Right cardiac atrium (tissue), 5 donors: ENCODE data around the gene CEP350. TPM values are rescaled to one million over a fixed set of nuclear protein-coding genes. Genes with fewer than 3 reads are reported as not detected.

Source experiments
- ATAC-seq, 2 donors: fragments of 200-7000 bp; cut with Tn5 transposase; one replicate each; pipeline versions ENCODE4 v1.8.0 to v1.9.1; 2020; ENCODE audit warnings: moderate library complexity in 2 of 2, mild to moderate bottlenecking in 1 of 2
- DNase-seq, 3 donors: peaks; one replicate each; pipeline ENCODE4 v3.0.0-alpha.2; 2020
- H3K27ac ChIP-seq: one replicate; pipeline ENCODE4 v1.5.1; 2013; ENCODE audit warnings: mild to moderate bottlenecking, low read length, control low read depth, moderate library complexity
- H3K27me3 ChIP-seq: one replicate; pipeline ENCODE4 v1.6.1; 2013; ENCODE audit not compliant: control insufficient read depth, insufficient read depth
- H3K4me1 ChIP-seq: one replicate; pipeline ENCODE4 v1.6.1; 2013; ENCODE audit warnings: low read length; ENCODE audit not compliant: control insufficient read depth, insufficient read depth
- H3K4me3 ChIP-seq: one replicate; pipeline ENCODE4 v1.5.1; 2013; ENCODE audit warnings: low read length, control low read depth
- H3K9me3 ChIP-seq: one replicate; pipeline ENCODE4 v1.6.1; 2013; ENCODE audit warnings: low read length; ENCODE audit not compliant: control insufficient read depth
- WGBS: extraction: QIAGEN DNeasy Blood & Tissue Kit; methylation state at CpG from one replicate; pipeline ENCODE4 v1.1.7; 2013; 5-methylcytosine and 5-hydroxymethylcytosine counted together
- intact Hi-C, 4 donors: fragments of 100-400 bp; cut with DNase I; formaldehyde crosslinking; loops; one replicate each; pipeline versions ENCODE4 v1.11.0 to v1.14.0; 2022 to 2023
- polyA plus RNA-seq: library from polyadenylated mRNA; stranded (reverse); fragments of 200-250 nt; gene quantifications from one replicate; pipeline ENCODE4 v1.2.3, GENCODE V29; 2013
- total RNA-seq, 4 donors: library from RNA; stranded (reverse); fragmentation: NEBNext Ultra II Directional; extraction: Animal tissue kit (Norgen Biotek cat#: 25700); gene quantifications; one replicate each; pipeline ENCODE4 v1.2.1, GENCODE V29; 2021
- donor health status: healthy with polysubstance abuse.
- donor health status: DM: no; HTN: yes; CAD: no.
- donor health status: DM: no; HTN: no; CAD: no.
- donor health status: DM: no; HTN: yes; CAD: no; lungs with severe emphysema.
- donor health status: DM: yes; HTN: yes; CAD: no.

CEP350 gene
- total and polyA plus RNA-seq, 5 donors, result 6.8 to 40.3 (median 35.1) TPM

DNA sequence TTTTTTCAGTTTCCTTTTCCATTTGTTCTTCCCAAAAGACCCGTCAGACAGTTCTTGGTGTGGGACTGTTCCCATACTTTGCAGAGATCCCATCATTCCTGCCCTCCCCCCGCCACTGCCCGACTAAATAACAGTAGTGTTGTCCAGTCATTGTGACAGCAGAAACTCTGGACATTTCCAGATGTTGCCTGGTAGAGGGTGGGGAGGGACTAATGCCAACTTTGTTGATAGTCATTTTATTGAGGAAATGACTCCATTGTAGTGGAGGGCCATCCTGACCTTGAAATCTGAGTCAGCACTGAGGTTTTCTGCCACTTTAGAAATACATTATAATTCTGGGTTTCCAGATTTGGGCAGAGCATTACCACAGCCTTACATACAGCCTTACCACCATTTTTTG is 85.4 kb downstream of the CEP350 start:
- H3K4me1 ChIP-seq, result no peaks in the 10 kb centered on the region
- H3K4me3 ChIP-seq, result no peak overlapping the region
- H3K27ac ChIP-seq, result no peak overlapping the region
- no peaks in the 10 kb centered on the region for H3K27me3 ChIP-seq
- ATAC-seq, result no peak
- no peak for DNase-seq
- H3K9me3 ChIP-seq, result no peaks in the 10 kb centered on the region
- 90% methylated on average over 3 of the region's 3 CpGs for WGBS
- intact Hi-C loops, result loop anchor here in 1 of 4 donors (10.0 kb wide), 1 partner anchor 55 kb away; no protein-coding TSS in a partner anchor

DNA sequence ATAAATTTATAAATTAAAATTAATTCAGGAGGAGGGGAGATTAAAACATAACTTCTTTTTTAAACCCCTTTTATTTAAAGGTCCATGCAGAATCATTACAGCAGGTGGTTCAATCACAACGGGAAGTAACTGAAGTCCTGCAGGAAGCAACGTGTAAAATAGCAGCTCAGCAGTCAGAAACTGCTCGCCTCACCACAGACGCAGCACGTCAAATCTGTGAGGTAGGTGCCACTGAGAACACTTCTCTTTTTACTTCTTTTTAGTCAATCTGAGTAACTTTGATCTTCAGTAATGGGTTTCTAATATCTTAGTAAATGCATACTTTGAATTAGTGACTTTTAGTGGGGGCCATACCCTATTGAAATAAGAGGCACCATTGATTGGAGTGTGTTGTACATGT is 87.0 kb downstream of the CEP350 start:
- H3K9me3 ChIP-seq, result no peaks in the 10 kb centered on the region
- H3K27ac ChIP-seq, result no peak overlapping the region
- 84% methylated on average over 5 of the region's 5 CpGs for WGBS
- H3K4me1 ChIP-seq, result no peaks in the 10 kb centered on the region
- no peaks in the 10 kb centered on the region for H3K27me3 ChIP-seq
- ATAC-seq, result no peak
- intact Hi-C loops, result loop anchor here in 1 of 4 donors (10.0 kb wide), 1 partner anchor 53 kb away; no protein-coding TSS in a partner anchor
- no peak overlapping the region for H3K4me3 ChIP-seq
- DNase-seq, result no peak

DNA sequence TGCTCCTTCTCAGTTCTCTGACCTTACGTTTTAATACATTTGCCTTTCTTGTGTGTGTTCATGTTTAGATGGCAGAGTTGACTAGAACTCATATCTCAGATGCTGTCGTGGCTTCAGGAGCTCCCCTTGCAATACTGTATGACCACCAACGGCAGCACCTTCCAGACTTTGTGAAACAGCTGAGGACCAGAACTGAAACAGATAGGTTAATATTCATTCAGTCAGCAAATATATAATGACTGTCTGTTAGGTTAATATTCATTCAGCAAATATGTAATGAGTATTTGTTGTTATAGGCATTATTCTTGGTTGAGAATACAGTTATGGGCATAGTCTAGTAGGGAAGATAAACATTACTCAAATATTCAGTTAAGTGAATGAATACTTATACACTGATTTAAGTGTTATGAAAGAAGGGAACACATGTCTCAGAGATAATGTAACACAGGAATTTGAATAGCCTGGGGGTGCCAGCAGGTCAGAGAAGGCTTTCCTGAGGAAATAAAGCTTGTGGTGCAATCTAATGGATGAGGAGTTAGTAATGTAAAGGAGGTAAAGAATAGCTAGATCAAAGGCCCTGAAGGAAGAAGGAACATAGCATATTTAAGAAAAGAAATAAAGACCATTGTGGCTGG is 88.5 kb downstream of the CEP350 start:
- no peak for ATAC-seq
- Histone ChIP-seq H3K9me3 (no peaks in the 10 kb centered on the region), H3K27me3 (no peaks in the 10 kb centered on the region), H3K4me3 (no peak overlapping the region), H3K4me1 (no peaks in the 10 kb centered on the region), H3K27ac (no peak overlapping the region)
- 91% methylated on average over 3 of the region's 3 CpGs for WGBS
- DNase-seq, result no peak
- intact Hi-C loops, result loop anchor here in 1 of 4 donors (10.0 kb wide), 1 partner anchor 52 kb away; no protein-coding TSS in a partner anchor

DNA sequence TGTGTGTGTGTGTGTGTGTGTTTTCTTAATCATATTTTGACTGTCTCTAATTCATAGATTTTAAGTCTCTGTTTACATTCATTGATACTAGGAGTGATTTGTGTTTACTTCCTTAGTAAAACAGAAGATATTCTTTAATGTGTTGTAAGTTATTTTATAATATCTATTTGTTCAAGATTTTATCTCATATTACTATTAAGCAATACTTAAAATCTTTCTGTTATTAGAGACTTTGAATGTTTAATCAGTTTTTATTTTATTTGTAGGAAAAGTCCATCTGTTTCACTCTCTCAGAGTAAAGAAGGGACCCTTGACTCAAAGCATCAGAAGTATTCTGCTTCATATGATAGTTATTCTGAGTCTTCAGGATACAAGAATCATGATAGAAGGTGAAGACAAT is 89.2 kb downstream of the CEP350 start:
- DNase-seq, result no peak
- Histone ChIP-seq H3K27me3 (no peaks in the 10 kb centered on the region), H3K4me3 (no peak overlapping the region), H3K9me3 (no peaks in the 10 kb centered on the region), H3K27ac (no peak overlapping the region), H3K4me1 (no peaks in the 10 kb centered on the region)
- no peak for ATAC-seq
- intact Hi-C loops, result loop anchor here in 1 of 4 donors (10.0 kb wide), 1 partner anchor 51 kb away; no protein-coding TSS in a partner anchor

DNA sequence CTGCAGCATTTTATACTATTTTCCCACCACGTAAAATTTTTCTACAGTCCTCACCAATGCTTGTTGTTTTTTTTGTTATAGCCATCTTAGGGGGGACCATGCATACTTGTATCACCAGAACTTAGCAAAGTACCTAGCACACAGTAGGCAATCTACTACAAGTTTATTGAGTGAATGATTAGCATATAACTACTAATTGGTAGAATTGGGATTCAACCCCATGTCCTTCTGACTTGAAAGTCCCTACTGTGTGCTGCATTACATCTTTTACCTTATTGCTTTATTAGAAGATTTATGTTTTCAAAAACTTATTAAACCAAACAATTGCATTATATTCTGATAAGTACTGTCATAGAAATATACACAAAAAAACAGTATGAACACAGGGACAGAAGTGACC is 92.1 kb downstream of the CEP350 start:
- ATAC-seq (no peak), DNase-seq (no peak)
- Histone ChIP-seq H3K9me3 (no peaks in the 10 kb centered on the region), H3K4me3 (no peak overlapping the region), H3K27me3 (no peaks in the 10 kb centered on the region), H3K27ac (no peak overlapping the region), H3K4me1 (no peaks in the 10 kb centered on the region)
- intact Hi-C loops, result loop anchor here in 1 of 4 donors (10.0 kb wide), 1 partner anchor 48 kb away; no protein-coding TSS in a partner anchor
- 92% methylated on average over 1 of the region's 1 CpG for WGBS

DNA sequence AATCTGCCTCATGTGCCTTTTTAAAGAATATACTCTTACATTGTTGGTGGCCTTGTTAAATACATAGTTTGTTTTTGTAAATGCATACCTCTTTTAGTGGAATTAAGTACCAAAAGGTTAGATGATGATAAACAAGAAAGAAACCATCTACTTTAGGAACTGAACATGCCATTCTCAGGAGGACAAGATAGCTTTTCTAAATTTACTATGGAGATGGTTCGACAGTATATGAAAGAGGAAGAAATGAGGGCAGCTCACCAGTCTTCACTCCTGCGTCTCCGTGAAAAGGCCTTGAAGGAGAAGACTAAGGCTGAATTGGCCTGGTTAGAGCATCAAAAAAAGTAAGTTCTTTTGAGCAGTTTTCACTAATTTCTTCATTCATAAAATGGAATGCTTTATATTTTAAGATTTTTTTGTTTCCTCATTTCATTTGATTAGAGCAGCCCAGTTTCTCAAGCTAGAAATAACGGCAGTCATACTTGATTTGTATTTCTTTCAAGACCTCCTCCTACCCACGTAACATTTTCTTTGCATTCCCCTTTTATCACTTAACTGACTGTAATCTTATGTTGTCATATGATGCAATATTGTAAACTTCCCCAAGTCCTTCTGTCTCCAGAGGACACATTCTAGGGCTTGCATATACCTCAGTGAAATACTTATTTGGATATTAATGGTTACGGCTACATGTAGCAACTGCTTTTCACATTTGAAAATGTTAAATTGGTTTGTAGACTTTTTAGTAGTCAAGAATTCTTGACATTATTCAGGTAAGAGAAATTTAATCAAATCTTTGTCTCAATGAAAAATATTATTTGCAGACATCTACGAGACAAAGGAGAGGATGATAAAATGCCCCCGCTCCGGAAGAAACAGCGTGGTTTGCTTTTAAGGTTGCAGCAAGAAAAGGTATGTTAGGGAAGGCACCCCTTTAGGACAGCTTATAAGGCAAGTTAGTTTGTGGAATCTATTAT is 99.3 kb downstream of the CEP350 start:
- 92% methylated on average over 10 of the region's 10 CpGs for WGBS
- H3K27ac ChIP-seq, result no peak overlapping the region
- intact Hi-C loops, result no loop called here
- DNase-seq, result no peak
- ATAC-seq, result no peak
- H3K9me3 ChIP-seq, result no peaks in the 10 kb centered on the region
- H3K4me3 ChIP-seq, result no peak overlapping the region
- no peaks in the 10 kb centered on the region for H3K4me1 ChIP-seq
- no peaks in the 10 kb centered on the region for H3K27me3 ChIP-seq

DNA sequence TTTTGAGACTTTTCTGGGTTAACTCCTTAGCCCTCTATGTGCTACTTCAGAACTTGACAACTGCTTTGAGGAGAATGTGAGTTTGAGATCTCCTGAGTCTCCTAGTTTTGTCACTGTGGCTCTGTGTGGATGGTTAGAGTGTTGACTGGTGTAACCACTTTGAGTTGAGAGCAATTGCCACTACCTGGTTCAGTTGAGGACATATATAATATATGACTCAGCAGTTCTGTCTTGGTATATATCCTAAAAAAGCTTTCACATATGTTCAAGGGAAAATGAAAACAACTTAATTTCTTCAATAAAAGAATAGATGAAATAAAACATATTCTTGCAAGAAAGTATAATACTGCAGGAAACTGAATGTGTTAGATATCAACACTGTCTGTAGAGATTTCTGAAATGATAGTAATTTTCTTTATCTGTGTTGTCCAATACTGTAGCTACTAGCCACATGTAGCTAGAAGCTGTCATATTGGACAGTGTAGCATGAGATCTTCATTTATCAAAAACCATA is 103.3 kb downstream of the CEP350 start:
- no peaks in the 10 kb centered on the region for H3K9me3 ChIP-seq
- no peak overlapping the region for H3K4me3 ChIP-seq
- DNase-seq, result no peak
- ATAC-seq, result no peak
- H3K4me1 ChIP-seq, result no peaks in the 10 kb centered on the region
- H3K27me3 ChIP-seq, result no peaks in the 10 kb centered on the region
- intact Hi-C loops, result no loop called here
- no peak overlapping the region for H3K27ac ChIP-seq

DNA sequence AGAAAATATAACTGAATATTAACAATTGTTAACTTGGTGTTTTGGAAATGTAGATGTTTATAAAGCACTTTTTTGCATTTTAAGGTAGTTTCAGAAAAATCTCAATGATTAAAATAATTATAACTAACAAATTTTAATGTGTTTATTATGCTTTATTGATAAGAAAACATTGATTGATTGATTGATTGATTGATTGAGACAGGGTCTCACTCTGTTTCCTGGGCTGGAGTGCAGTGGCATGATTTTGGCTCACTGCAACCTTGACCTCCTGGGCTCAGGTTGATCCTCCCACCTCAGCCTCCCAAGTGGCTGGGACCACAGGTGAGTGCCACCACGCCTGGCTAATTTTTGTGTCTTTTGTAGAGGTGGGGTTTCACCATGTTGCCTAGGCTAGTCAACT is 106.4 kb downstream of the CEP350 start:
- no peak for DNase-seq
- intact Hi-C loops, result no loop called here
- Histone ChIP-seq H3K27ac (no peak overlapping the region), H3K4me1 (no peaks in the 10 kb centered on the region), H3K9me3 (no peaks in the 10 kb centered on the region), H3K4me3 (no peak overlapping the region), H3K27me3 (no peaks in the 10 kb centered on the region)
- no peak for ATAC-seq
- 98% methylated on average over 1 of the region's 1 CpG for WGBS

DNA sequence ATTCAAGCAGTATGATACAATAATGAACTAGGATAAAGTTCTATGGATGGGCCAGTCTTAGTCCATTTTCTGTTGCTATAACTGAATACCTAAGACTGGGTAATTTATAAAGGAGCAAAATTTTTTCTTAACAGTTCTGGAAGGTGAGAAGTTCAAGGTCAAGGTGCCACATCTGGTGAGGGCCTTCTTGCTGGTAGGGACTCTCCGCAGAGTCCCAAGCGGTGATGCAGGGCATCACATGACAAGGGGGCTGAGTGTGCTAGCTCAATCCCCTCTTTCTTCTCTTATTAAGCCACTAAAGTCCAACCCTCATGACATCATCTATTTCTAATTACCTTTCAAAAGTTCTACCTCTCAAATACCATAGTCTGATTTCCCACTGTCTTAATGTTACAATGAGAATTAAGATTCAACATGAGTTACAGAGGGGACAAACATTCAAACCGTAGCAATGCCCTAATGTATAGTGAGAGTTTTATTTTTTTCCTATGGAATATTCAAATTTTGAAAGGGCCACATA is 107.9 kb downstream of the CEP350 start:
- Histone ChIP-seq H3K9me3 (no peaks in the 10 kb centered on the region), H3K4me3 (no peak overlapping the region), H3K27me3 (no peaks in the 10 kb centered on the region), H3K27ac (no peak overlapping the region), H3K4me1 (no peaks in the 10 kb centered on the region)
- 96% methylated on average over 3 of the region's 3 CpGs for WGBS
- DNase-seq (no peak), ATAC-seq (no peak)
- intact Hi-C loops, result no loop called here

DNA sequence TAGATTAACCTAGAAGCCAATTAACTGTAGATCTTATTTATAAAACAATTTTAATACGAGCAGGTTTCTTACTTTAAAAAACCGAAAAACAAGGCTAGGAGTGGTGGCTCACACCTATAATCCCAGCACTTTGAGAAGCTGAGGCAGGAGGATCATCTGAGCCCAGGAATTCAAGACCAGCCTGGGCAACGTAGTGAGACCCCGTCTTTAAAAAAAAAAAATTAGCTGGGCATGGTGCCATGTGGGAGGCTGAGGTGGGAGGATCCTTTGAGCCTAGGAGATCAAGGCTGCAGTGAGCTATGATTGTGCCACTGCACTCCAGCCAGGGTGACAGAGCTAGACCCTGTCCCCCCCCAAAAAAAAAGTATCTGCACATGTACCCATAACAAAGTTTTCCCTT is 110.8 kb downstream of the CEP350 start:
- intact Hi-C loops, result no loop called here
- DNase-seq, result no peak
- H3K27ac ChIP-seq, result no peak overlapping the region
- no peaks in the 10 kb centered on the region for H3K4me1 ChIP-seq
- no peaks in the 10 kb centered on the region for H3K9me3 ChIP-seq
- no peak for ATAC-seq
- H3K27me3 ChIP-seq, result no peaks in the 10 kb centered on the region
- whole genome bisulfite sequencing, result 92% methylated on average over 4 of the region's 4 CpGs
- no peak overlapping the region for H3K4me3 ChIP-seq

DNA sequence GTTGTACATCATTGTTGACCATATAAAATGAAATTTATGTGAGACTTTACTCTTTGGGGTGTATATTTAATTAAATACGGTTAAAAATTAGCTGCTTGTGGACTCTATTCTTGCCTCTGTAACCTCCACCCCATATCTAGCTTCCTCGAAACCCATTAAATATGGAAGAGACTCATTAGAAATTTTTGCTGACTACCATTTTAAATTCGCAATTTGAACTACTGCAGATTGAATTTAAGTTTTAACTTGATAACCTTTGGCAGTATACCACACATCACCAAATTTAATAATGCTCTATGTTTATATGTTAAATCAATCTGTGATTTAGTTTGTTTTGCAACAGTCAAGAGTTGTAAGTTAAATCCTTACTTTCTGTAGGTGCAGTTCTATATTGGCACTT is 111.5 kb downstream of the CEP350 start:
- intact Hi-C loops, result no loop called here
- H3K4me3 ChIP-seq, result no peak overlapping the region
- H3K9me3 ChIP-seq, result no peaks in the 10 kb centered on the region
- no peaks in the 10 kb centered on the region for H3K27me3 ChIP-seq
- WGBS, result 65% methylated on average over 3 of the region's 3 CpGs
- H3K27ac ChIP-seq, result no peak overlapping the region
- DNase-seq (no peak), ATAC-seq (no peak)
- H3K4me1 ChIP-seq, result no peaks in the 10 kb centered on the region
